BJ (cell line): ENCODE results near the gene HIPK3. TPM values are rescaled to one million over a fixed set of nuclear protein-coding genes. Genes with fewer than 3 reads are reported as not detected.

ENCODE experiments used
- CTCF ChIA-PET: fragments of 350-600 bp; formaldehyde crosslinking; extraction: SDS; loops from one replicate; lab custom pipeline; 2021; ENCODE audit warnings: antibody characterized with exemption, inconsistent platforms; lab: Yijun Ruan, JAX
- POLR2A ChIA-PET: fragments of 300-600 bp; sonication (Branson Sonifier 250); formaldehyde crosslinking; extraction: SDS; loops from one replicate; lab custom pipeline; 2021; ENCODE audit warnings: antibody characterized with exemption; lab: Charles Lee
- DNase-seq: peaks from one replicate; pipeline ENCODE4 v3.0.0-alpha.2; 2011; ENCODE audit warnings: low read depth
- H3K27me3 ChIP-seq: 2 replicates; pipeline ENCODE4 v1.6.0; 2011; ENCODE audit warnings: low read length; ENCODE audit not compliant: control insufficient read depth, insufficient read depth
- H3K36me3 ChIP-seq: 2 replicates; pipeline ENCODE4 v1.5.1; 2011; ENCODE audit warnings: low read length; ENCODE audit not compliant: control insufficient read depth, insufficient read depth
- H3K4me3 ChIP-seq: 2 replicates; pipeline ENCODE4 v1.5.1; 2011; ENCODE audit warnings: low read depth, mild to moderate bottlenecking, control low read depth, low read length
- CTCF ChIP-seq: IDR thresholded peaks from 2 replicates; pipeline ENCODE4 v1.5.1; 2011; ENCODE audit warnings: low read depth, mild to moderate bottlenecking, control low read depth, inconsistent platforms, low read length, moderate library complexity; ENCODE audit not compliant: insufficient read depth
- polyA minus RNA-seq: library from RNA; depleted of rRNA, polyadenylated mRNA; stranded (reverse); fragments of >200 nt; gene quantifications from 2 replicates; pipeline ENCODE4 v1.2.3, GENCODE V29; 2011; rRNA and poly(A)+ RNA removed
- polyA plus RNA-seq: library from polyadenylated mRNA; depleted of rRNA; stranded (reverse); fragments of >200 nt; gene quantifications from 2 replicates; pipeline ENCODE4 v1.2.3, GENCODE V29; 2011; rRNA removed

HIPK3 gene
- polyA plus RNA-seq: 18.9 and 26.3 TPM in 2 replicates
- polyA minus RNA-seq: 78.6 and 91.4 TPM in 2 replicates

DNA sequence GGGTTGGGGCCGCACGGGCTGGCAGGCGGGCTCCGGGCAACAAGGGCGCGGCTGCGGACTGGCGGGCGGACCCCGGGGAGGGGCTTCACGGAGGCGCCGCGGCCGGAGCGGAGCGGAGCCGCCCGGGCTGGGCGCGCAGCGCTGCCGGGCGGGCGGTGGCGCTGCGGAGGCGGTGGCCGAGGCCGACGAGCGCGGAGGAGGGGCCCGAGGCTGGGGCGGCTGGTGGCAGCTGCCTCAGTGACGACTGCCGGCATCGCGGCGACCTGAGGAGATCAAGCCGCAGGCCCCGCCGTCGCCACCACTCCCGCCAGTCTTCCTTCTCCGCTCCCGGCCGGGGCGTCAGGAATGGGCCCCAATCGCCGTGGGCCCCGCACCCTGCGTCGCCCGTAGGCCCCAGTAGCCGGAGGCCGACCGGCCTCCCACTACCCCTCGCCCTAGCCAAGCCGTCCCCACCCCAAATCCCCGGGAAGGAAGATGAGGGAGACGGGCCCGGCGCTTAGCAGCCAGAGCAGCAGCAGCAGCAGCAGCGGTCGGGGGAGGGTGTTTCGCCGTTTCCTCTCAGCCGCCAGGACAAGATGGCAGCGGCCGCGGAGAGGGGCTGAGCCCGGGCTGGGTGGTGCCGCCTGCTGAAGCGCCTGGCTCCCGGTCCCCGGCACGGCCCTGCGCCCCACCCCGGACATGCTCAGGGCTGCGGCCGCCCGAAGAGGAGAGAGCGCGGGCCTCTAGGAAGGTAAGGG, at the start of gene HIPK3:
HIPK3 (plus strand) TSS at position 222 of the 737 bp plus-strand sequence.
- Histone ChIP-seq H3K36me3 (no peaks in the 10 kb centered on the region), H3K27me3 (no peaks in the 10 kb centered on the region), H3K4me3 (peak within 1 kb of the TSS; percentile 85)
- ChIA-PET POLR2A (no interaction called here), CTCF (no interaction called here)
- DNase-seq: no peak
- no peak for TF ChIP-seq CTCF

GRCh38 chr11:33207408-33207985, 49.7 kb upstream of the HIPK3 start:
- no peak for DNase-seq
- ChIA-PET CTCF (interaction anchor here (0.9 to 1.1 kb wide), 2 partner anchors 11 to 27 kb away, joined by 3 to 4 read pairs; no protein-coding TSS in a partner anchor), POLR2A (no interaction called here)

DNA sequence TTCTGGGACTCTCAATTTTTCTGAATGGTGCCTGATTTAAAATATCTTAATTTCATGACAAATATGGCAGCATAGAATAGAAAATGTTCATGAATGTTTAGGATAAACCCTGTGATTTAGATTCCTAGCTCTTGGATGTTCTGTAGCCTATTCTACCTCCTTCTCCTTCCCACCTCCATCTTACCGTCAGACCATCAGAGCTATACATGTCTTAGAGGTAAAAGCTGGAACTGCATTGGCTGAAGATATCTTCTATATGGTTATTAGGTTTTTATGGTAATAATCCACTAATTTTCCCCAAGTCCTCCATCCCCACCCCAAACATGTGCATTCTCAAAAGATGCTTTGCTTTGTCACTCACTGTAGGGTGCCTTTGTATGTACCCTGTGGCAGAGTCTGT, 49.0 kb upstream of the HIPK3 start:
- CTCF ChIA-PET: interaction anchor here (1.1 kb wide), 1 partner anchor 11 kb away, joined by 4 read pairs; no protein-coding TSS in a partner anchor
- TF ChIP-seq CTCF: no peak
- POLR2A ChIA-PET: no interaction called here
- no peaks in the 10 kb centered on the region for H3K36me3 ChIP-seq
- no peaks in the 10 kb centered on the region; the same call in 1 of the 2 replicates for H3K27me3 ChIP-seq
- H3K4me3 ChIP-seq: no peak overlapping the region
- no peak for DNase-seq

More at GRCh38 chr11:33207408-33207985, 49.7 kb upstream of the HIPK3 start:
- TF ChIP-seq CTCF: no peak
- Histone ChIP-seq H3K27me3 (no peaks in the 10 kb centered on the region; the same call in 1 of the 2 replicates), H3K36me3 (no peaks in the 10 kb centered on the region), H3K4me3 (no peak overlapping the region)

DNA sequence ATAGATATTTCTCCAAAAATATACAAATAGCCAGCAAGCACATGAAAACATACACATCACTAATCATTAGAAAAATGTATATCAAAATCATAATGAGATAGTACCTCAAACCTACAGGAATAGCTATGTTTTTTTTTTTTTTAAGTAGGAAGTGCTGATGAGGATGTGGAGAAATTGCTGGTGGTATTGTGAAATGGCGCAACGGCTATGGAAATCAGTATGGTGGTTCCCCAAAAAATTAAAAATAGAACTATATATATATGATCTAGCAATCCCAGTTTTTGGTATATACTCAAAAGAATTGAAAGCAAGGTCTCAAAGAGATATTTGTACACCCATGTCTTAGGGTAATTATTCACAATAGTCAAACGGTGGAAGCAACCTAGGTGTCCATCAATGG, 46.0 kb upstream of the HIPK3 start:
- DNase-seq: no peak
- POLR2A ChIA-PET: no interaction called here
- H3K36me3 ChIP-seq: no peaks in the 10 kb centered on the region
- no peak overlapping the region for H3K4me3 ChIP-seq
- CTCF ChIA-PET: no interaction called here
- TF ChIP-seq CTCF: no peak
- no peaks in the 10 kb centered on the region; the same call in 1 of the 2 replicates for H3K27me3 ChIP-seq

GRCh38 chr11:33211580-33211979, 45.6 kb upstream of the HIPK3 start:
- no peak for DNase-seq
- POLR2A ChIA-PET: no interaction called here
- Histone ChIP-seq H3K27me3 (no peaks in the 10 kb centered on the region; the same call in 1 of the 2 replicates), H3K36me3 (no peaks in the 10 kb centered on the region), H3K4me3 (no peak overlapping the region)
- CTCF ChIA-PET: no interaction called here
- no peak for TF ChIP-seq CTCF
